ENCODE results near the gene BLTP1.

The BLTP1 gene

DNA sequence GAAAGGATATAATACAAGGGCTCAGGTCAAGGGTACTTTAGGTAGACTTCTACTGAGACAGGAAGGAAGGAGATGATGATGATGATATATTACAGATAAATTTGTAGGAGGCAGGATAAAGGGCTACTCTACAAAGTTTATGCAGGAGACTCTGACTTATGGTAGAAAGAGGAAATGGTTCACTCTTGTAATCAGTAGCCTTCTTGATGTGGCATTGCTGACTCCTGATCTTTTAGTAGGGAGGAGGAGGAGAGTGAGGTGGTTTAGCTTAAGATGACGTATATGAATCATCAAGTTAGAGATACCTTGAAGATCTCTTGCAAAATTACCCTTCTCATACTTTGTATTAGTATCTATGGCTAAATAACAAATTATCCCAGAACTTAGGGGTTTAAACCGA lies 4.7 kb downstream of the BLTP1 start:
- intact Hi-C loops (cut with DNase I): no loop called here
- no peak for DNase-seq

DNA sequence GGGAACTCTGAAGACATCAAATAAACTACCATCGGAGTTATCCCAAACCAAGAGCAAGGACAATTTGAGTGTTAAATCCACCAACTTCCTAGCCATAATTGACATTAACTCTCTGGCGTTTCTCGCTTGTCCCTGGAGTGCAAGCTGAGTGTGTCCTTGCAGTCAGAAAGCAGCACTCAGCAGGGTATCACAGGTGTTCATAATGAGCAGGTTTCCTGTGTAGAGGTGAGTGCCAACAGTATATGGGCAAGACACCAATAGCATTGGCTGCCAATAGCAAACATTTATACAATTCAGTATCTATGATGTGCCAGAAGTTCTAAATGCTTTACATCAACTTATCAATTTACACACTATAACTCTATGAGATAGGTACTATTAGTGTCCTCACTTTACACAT lies 11.2 kb downstream of the BLTP1 start:
- DNase-seq: no peak
- intact Hi-C loops (cut with DNase I): no loop called here

DNA sequence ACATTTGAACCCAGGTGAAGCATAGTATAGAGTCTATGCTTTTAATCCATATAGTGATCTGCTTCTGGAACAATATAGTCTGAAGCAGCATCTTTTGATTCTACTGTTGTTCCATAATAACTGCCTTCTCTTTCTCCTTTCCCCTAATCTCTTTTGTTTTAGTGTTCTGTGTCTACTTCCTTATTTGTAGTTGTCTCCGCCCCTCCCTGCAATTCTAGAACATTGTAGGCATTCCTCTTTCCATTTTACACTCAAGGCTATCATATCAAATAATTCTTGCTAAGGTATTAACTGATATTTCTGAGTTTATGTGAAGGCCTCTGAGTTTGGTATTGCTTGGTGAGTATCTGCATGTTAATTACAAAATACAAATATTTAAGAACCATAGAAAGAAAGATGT lies 11.6 kb downstream of the BLTP1 start:
- DNase-seq: no peak
- intact Hi-C loops (cut with DNase I): no loop called here

DNA sequence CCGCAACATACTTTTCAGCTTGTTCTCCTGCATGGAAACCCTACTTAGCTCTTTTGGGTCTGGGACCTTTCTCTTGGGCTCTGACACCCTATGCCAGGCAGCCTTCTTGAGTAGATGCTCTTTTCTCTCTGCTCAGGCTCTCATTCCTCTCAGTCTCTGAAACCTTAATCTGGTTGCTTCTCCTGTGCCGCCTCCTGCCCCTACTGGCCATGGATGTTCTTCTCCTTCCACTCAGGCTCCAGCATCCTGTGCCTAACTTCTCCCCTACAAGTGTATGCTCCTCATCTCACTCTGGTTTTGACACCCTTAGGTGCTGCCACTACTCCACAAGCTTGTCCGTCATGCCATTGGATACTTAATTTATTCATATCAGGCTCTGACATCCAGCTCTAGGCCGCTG lies 15.2 kb downstream of the BLTP1 start:
- intact Hi-C loops (cut with DNase I): no loop called here
- no peak for DNase-seq

DNA sequence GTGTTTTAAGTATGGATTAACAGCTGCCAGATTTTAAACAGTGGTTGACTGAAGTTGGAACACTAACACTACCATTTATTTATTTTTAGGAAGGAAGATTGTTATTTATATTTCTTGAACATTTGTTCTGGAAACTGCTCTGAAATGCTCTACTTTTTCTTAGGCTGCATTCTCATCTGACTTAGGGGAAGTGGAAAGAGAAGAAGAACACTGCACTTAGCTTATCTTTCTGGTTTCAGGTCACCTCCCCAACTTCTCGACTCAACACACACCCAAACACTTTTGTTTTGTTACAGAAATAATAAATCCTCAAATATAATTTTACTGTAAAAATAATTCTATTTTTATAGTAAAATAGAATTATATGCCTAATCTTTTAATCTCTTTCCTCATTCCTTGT lies 18.6 kb downstream of the BLTP1 start:
- no peak for DNase-seq
- intact Hi-C loops (cut with DNase I): no loop called here

DNA sequence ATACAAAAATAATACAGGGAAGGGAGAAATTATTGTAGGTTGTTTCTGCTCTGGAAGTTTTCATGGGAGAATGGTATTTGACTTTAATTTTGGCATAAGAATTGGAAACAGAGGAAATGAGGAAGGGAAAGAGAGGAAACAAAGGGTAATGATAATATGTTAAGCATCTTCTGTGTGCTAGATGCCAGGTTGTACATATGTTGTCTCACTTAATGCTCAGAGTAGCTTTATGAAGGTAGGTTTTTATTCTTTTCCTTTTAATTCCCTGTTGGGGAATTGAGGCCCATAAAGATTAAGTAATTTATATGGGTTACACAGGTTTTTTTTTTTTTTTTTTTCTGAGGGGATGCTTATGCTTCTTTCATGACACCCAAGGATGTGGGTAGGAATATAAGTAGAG lies 19.2 kb downstream of the BLTP1 start:
- no peak for DNase-seq
- intact Hi-C loops (cut with DNase I): no loop called here

DNA sequence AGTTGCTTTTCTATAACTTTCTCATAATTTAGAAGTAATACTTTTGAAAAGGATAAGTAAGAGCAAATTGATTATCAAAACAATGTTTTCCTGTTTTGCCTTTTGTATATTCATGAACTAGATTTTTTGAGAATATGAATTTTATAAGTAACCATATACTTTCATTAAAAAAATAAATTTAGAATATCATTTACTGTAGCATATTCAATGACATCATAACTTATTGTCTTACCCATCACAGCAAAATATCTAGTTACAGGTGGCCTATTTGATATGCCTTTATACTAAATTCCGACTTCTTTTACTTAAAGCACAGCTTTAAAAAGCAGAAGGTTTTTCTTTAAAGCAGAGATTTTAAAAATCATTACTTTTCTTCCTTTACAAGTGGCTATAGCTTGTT lies 20.1 kb downstream of the BLTP1 start:
- intact Hi-C loops (cut with DNase I): no loop called here
- DNase-seq: no peak

DNA sequence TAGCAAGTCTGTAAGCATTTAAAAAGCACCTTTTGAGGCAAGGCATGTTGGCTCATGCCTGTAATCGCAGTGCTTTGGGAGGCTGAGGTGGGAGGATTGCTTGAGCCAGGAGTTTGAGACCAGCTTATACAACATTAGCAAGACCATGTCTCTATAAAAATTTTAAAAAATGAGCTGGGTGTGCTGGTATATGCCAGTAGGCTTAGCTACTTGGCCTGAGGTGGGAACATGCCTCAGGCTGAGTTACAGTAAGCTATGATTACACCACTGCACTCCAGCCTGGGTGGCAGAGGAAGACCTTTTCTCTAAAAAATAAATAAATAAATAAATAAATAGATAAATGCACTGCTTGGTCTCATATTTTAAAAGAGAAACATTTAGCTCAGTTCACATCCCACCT lies 26.8 kb downstream of the BLTP1 start:
- intact Hi-C loops (cut with DNase I): no loop called here
- DNase-seq: no peak

DNA sequence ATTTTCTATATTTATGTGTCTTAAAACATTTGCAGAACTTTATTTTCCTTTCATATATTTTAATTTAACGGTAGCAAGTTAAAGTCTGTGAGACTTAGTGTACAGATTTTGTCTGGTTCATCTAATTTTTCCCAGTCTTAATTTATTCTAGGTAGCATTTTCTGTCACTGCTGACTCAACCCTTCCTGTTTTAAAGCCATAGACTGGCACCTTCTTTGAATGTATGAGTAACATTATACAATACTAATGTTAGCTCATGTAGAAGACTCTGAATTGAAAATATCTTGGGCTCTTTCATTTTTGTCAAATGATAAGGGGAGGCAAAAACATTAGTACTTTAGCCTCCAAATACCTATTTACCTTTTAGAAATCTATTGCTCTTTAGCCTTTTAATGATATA lies 43.6 kb downstream of the BLTP1 start:
- no peak for DNase-seq

More for the DNA sequence above, 43.6 kb downstream of the BLTP1 start:
- intact Hi-C loops (cut with DNase I): no loop called here

Measured in head of caudate nucleus (tissue), 42 donors.